SU-DHL-6 (cell line): ENCODE measurements around the gene SPATA9.

Experiments used
- H2AFZ ChIP-seq: fragments of 200-600 bp; sonication (generic); 2 replicates; pipeline ENCODE4 v1.6.1; 2014; ENCODE audit warnings: low read depth, mild to moderate bottlenecking, moderate library complexity, mixed read lengths, antibody characterized with exemption, low read length; ENCODE audit not compliant: severe bottlenecking
- H3F3A ChIP-seq: fragments of 200-600 bp; shearing (Covaris generic); 2 replicates; pipeline ENCODE4 v1.6.0; 2016; ENCODE audit warnings: antibody characterized with exemption, mild to moderate bottlenecking; ENCODE audit not compliant: insufficient read depth
- H3K27ac ChIP-seq: fragments of 200-600 bp; sonication (generic); 2 replicates; pipeline ENCODE4 v1.5.1; 2016; ENCODE audit warnings: low read depth, mild to moderate bottlenecking, low read length, moderate library complexity, mixed read lengths
- H3K27me3 ChIP-seq: fragments of 200-600 bp; sonication (generic), shearing (Covaris generic); 2 replicates; pipeline ENCODE4 v1.6.0; 2014; ENCODE audit warnings: mild to moderate bottlenecking, low read length
- H3K36me3 ChIP-seq: fragments of 200-600 bp; sonication (generic); 2 replicates; pipeline ENCODE4 v1.6.1; 2014; ENCODE audit warnings: mild to moderate bottlenecking, low read length, mixed read lengths
- H3K4me2 ChIP-seq: fragments of 300-600, 200-600 bp; shearing (Covaris generic), sonication (generic); 2 replicates; pipeline ENCODE4 v1.6.0; 2014; ENCODE audit warnings: low read length, low read depth, mild to moderate bottlenecking; ENCODE audit not compliant: poor library complexity, severe bottlenecking
- H3K4me3 ChIP-seq: fragments of 200-600 bp; sonication (generic); 2 replicates; pipeline ENCODE4 v1.5.1; 2014; ENCODE audit warnings: antibody characterized with exemption, low read length, mild to moderate bottlenecking, mixed read lengths; ENCODE audit not compliant: insufficient read depth, poor library complexity, severe bottlenecking
- H3K79me2 ChIP-seq: fragments of 200-600 bp; sonication (generic); 2 replicates; pipeline ENCODE4 v1.6.1; 2014; ENCODE audit warnings: mild to moderate bottlenecking, low read length, moderate library complexity; ENCODE audit not compliant: insufficient read depth
- H3K9ac ChIP-seq: fragments of 200-600 bp; sonication (generic); 2 replicates; pipeline ENCODE4 v1.7.0; 2014; ENCODE audit warnings: mild to moderate bottlenecking, low read length
- H3K9me2 ChIP-seq: fragments of 200-600 bp; sonication (generic); replicated peaks from 2 replicates; pipeline ENCODE4 v1.6.1; 2014; ENCODE audit warnings: low read length; ENCODE audit not compliant: insufficient read depth
- H3K9me3 ChIP-seq: fragments of 200-600 bp; sonication (generic); 2 replicates; pipeline ENCODE4 v1.6.1; 2014; ENCODE audit warnings: low read length, mixed read lengths; ENCODE audit not compliant: insufficient read depth
- H4K20me1 ChIP-seq: fragments of 200-600 bp; sonication (generic); 2 replicates; pipeline ENCODE4 v1.6.1; 2014; ENCODE audit warnings: low read depth, mild to moderate bottlenecking, antibody characterized with exemption, low read length, moderate library complexity, mixed read lengths
- CTCF ChIP-seq: fragments of 200-600 bp; sonication (generic); IDR thresholded peaks from one replicate; pipeline ENCODE4 v1.5.1; 2017; ENCODE audit warnings: antibody characterized with exemption, mild to moderate bottlenecking, low read length, moderate library complexity; ENCODE audit not compliant: insufficient read depth, poor library complexity, severe bottlenecking
- EZH2phosphoT487 ChIP-seq: fragments of 200-600 bp; sonication (generic), shearing (Covaris generic); conservative IDR thresholded peaks from 2 replicates; pipeline ENCODE4 v1.6.1; 2018; ENCODE audit warnings: mild to moderate bottlenecking, antibody characterized with exemption, low read length, moderate library complexity, mixed read lengths

The SPATA9 gene

DNA sequence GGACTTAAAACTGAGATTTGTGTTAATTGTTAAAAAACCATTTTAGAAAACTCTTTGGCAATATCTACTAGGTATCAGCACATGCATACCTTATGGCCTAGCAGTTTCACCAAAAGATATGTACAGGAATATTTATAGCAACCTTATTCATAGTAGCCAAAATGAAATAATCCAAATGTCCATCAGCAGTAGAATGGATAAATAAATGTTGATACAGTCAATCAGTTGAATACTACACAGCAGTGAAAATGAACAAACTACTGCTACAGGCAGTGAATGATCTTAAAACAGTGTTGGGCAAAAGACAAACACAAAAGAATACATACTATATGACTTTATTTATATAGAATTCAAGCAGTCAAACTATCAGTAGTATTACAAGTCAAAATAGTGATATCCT is 19.8 kb downstream of the SPATA9 start:
- Histone ChIP-seq H3K36me3 (no peaks in the 10 kb centered on the region), H3K27me3 (no peaks in the 10 kb centered on the region), H3K9me2 (no peaks in the 10 kb centered on the region), H3K79me2 (no peaks in the 10 kb centered on the region), H3K9me3 (no peaks in the 10 kb centered on the region), H2AFZ (no peak overlapping the region), H3K9ac (no peak overlapping the region), H3K4me3 (no peak overlapping the region), H3K4me2 (no peak overlapping the region), H3F3A (no peaks in the 10 kb centered on the region), H3K27ac (no peak overlapping the region), H4K20me1 (no peaks in the 10 kb centered on the region)
- TF ChIP-seq EZH2phosphoT487 = no peak
- no peak for TF ChIP-seq CTCF

DNA sequence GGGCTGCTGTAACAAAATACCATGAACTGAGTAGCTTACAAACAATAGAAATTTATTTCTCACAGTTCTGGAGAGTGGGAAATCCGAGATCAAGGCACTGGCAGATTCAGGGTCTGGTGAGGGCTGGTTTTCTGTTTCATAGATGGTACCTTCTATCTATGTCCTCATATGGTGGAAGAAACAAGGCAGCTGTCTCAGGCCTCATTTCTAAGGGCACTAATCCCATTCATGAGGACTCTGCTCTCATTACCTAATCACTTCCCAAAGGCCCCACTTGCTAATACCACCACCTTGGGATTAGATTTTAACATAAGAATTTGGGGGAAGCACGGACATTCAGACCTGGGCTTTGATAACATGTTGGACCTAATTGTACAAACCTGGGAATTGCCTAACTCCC is 22.7 kb downstream of the SPATA9 start:
- Histone ChIP-seq H4K20me1 (no peaks in the 10 kb centered on the region), H3K36me3 (no peaks in the 10 kb centered on the region), H3K4me2 (no peak overlapping the region), H2AFZ (no peak overlapping the region), H3K79me2 (no peaks in the 10 kb centered on the region), H3K27me3 (no peaks in the 10 kb centered on the region), H3F3A (no peaks in the 10 kb centered on the region), H3K27ac (no peak overlapping the region), H3K9ac (no peak overlapping the region), H3K9me2 (no peaks in the 10 kb centered on the region), H3K4me3 (no peak overlapping the region), H3K9me3 (no peaks in the 10 kb centered on the region)
- no peak for TF ChIP-seq CTCF
- no peak for TF ChIP-seq EZH2phosphoT487

GRCh38 chr5:95655575-95655974 is 27.2 kb downstream of the SPATA9 start:
- H3K4me3 ChIP-seq = no peak overlapping the region
- H3K4me2 ChIP-seq = no peak overlapping the region

More at GRCh38 chr5:95655575-95655974, 27.2 kb downstream of the SPATA9 start:
- Histone ChIP-seq H3F3A (no peaks in the 10 kb centered on the region), H3K36me3 (no peaks in the 10 kb centered on the region), H3K27ac (no peak overlapping the region), H3K9ac (no peak overlapping the region), H3K9me3 (no peaks in the 10 kb centered on the region), H3K79me2 (no peaks in the 10 kb centered on the region), H3K27me3 (no peaks in the 10 kb centered on the region), H4K20me1 (no peaks in the 10 kb centered on the region), H2AFZ (no peak overlapping the region), H3K9me2 (no peaks in the 10 kb centered on the region)
- no peak for TF ChIP-seq EZH2phosphoT487
- no peak for TF ChIP-seq CTCF
